GM23248 (cell line): ENCODE data around the gene GAL3ST3. TPM values are rescaled to one million over a fixed set of nuclear protein-coding genes. Genes with fewer than 3 reads are reported as not detected.

Source experiments
- DNase-seq: peaks from one replicate; pipeline ENCODE4 v3.0.0-alpha.2; 2015
- H2AFZ ChIP-seq: fragments of 200-600 bp; sonication (generic); 2 replicates; pipeline ENCODE4 v1.6.1; 2016; ENCODE audit warnings: antibody characterized with exemption
- H3F3A ChIP-seq: fragments of 200-600 bp; sonication (generic); 2 replicates; pipeline ENCODE4 v1.6.1; 2016; ENCODE audit warnings: mild to moderate bottlenecking, antibody characterized with exemption, mixed run types; ENCODE audit not compliant: insufficient read depth
- H3K27ac ChIP-seq: fragments of 200-600 bp; sonication (generic); 2 replicates; pipeline ENCODE4 v1.5.1; 2016; ENCODE audit warnings: mild to moderate bottlenecking
- H3K27me3 ChIP-seq: fragments of 200-600 bp; sonication (generic); replicated peaks from 2 replicates; pipeline ENCODE4 v1.6.1; 2016; ENCODE audit warnings: mild to moderate bottlenecking; ENCODE audit not compliant: insufficient read depth
- H3K36me3 ChIP-seq: fragments of 200-600 bp; sonication (generic); 2 replicates; pipeline ENCODE4 v1.6.1; 2016; ENCODE audit warnings: low read depth, mild to moderate bottlenecking
- H3K4me1 ChIP-seq: fragments of 200-600 bp; sonication (generic); 2 replicates; pipeline ENCODE4 v1.6.1; 2016; ENCODE audit warnings: mild to moderate bottlenecking; ENCODE audit not compliant: insufficient read depth
- H3K4me2 ChIP-seq: fragments of 200-600 bp; sonication (generic); one replicate; pipeline ENCODE4 v1.6.1; 2016; ENCODE audit warnings: mild to moderate bottlenecking; ENCODE audit not compliant: unreplicated experiment
- H3K4me3 ChIP-seq: fragments of 200-600 bp; sonication (generic); 2 replicates; pipeline ENCODE4 v1.5.1; 2016; ENCODE audit warnings: mild to moderate bottlenecking
- H3K79me2 ChIP-seq: fragments of 200-600 bp; sonication (generic); 2 replicates; pipeline ENCODE4 v1.6.1; 2016; ENCODE audit warnings: mild to moderate bottlenecking; ENCODE audit not compliant: insufficient read depth
- H3K9ac ChIP-seq: fragments of 200-600 bp; sonication (generic); 2 replicates; pipeline ENCODE4 v1.6.1; 2016; ENCODE audit warnings: mild to moderate bottlenecking
- H3K9me2 ChIP-seq: fragments of 200-600 bp; sonication (generic); 2 replicates; pipeline ENCODE4 v1.6.1; 2016; ENCODE audit warnings: mixed run types, mild to moderate bottlenecking, moderate library complexity; ENCODE audit not compliant: insufficient read depth
- H3K9me3 ChIP-seq: fragments of 200-600 bp; sonication (generic); one replicate; pipeline ENCODE4 v1.6.1; 2017; ENCODE audit warnings: low read depth
- H4K20me1 ChIP-seq: fragments of 200-600 bp; sonication (generic); 2 replicates; pipeline ENCODE4 v1.6.0; 2016; ENCODE audit not compliant: insufficient read depth
- EZH2 ChIP-seq: fragments of 200-600 bp; sonication (generic); IDR thresholded peaks from 2 replicates; pipeline ENCODE4 v1.6.1; 2018; ENCODE audit warnings: antibody characterized with exemption, mild to moderate bottlenecking; ENCODE audit not compliant: insufficient read depth, poor library complexity, severe bottlenecking
- EZH2phosphoT487 ChIP-seq: fragments of 200-600 bp; sonication (generic); IDR thresholded peaks from 2 replicates; pipeline ENCODE4 v1.6.1; 2018; ENCODE audit warnings: antibody characterized with exemption, moderate library complexity, mild to moderate bottlenecking, low read depth; ENCODE audit not compliant: insufficient read depth
- WGBS, 2 experiments: methylation state at CpG; one replicate each; pipeline ENCODE4 v1.1.6; 2015 to 2017; ENCODE audit warnings: low lambda C conversion rate in 2 of 2, low coverage in 1 of 2; ENCODE audit errors: missing lambda C conversion rate in 2 of 2; 5-methylcytosine and 5-hydroxymethylcytosine counted together
- in situ Hi-C: fragments of 300-500 bp; cut with MboI; formaldehyde crosslinking; loops from 2 replicates; pipeline ENCODE4 v1.15.0; 2020
- polyA plus RNA-seq: library from polyadenylated mRNA; unstranded; fragments of >200 nt; fragmentation: Nextera tagmentation; extraction: Ambion mirVana; gene quantifications from 2 replicates; pipeline ENCODE4 v1.2.1, GENCODE V29; 2016
- total RNA-seq: library from RNA; depleted of rRNA; stranded (reverse); fragments of >200 nt; shearing (Covaris generic); gene quantifications from 2 replicates; pipeline ENCODE4 v1.2.3, GENCODE V29; 2014

The GAL3ST3 gene
- total and polyA plus RNA-seq, 2 experiments from 2014 or later = not detected

DNA sequence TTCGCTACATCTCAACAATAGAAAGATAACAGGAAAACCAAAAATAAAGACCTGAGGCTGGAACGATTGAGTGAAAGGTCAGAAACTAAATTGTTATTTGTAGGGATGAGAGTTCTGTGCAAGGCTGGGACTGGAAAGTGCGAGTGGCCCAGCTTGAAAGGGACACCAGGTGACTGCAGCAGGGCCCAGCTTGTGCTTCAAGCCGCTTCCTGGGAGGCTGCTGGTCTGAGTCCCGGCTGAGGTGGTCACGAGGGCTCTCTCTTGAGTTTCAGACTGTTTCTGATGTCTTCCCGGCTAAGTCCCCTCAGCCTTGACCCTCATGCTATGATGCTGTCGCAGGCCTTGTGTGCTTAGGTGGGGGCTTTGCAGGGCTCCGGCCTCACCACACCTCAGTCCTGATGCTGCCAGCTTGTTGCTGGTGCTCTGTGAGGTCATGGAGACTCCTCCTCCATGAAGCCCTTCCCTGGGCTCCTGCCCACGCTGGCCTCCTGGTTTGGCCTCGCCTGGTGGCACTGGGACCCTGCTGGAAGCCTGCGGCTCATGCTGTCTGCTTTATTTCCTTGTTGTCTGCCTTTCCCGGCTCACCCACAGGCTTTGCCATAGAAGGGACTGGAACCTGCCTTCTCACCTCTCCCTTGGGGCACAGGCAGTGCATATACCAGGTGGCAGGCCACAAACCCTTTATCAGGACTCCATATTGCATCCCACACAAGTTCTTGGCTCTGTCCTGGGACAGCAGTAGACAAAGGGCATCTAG lies 42.6 kb downstream of the GAL3ST3 start:
- no peak overlapping the region for H3K9ac ChIP-seq
- H4K20me1 ChIP-seq = no peaks in the 10 kb centered on the region
- H3K9me3 ChIP-seq = no peaks in the 10 kb centered on the region
- DNase-seq = no peak
- H3K4me2 ChIP-seq = no peak overlapping the region
- H2AFZ ChIP-seq = no peak overlapping the region
- peaks cover 6% of the 10 kb centered on the region for H3F3A ChIP-seq
- peaks cover 28% of the 10 kb centered on the region for H3K79me2 ChIP-seq
- in situ Hi-C loops = no loop called here
- TF ChIP-seq EZH2phosphoT487 (no peak), EZH2 (no peak)
- no peak overlapping the region for H3K27ac ChIP-seq
- no peak overlapping the region for H3K4me3 ChIP-seq
- H3K4me1 ChIP-seq = peaks cover 1% of the 10 kb centered on the region
- H3K36me3 ChIP-seq = peaks cover 8% of the 10 kb centered on the region
- no peaks in the 10 kb centered on the region for H3K9me2 ChIP-seq
- 74 to 85% methylated on average over 12 to 13 of the region's 13 CpGs for WGBS, 2 experiments
- H3K27me3 ChIP-seq = no peaks in the 10 kb centered on the region

DNA sequence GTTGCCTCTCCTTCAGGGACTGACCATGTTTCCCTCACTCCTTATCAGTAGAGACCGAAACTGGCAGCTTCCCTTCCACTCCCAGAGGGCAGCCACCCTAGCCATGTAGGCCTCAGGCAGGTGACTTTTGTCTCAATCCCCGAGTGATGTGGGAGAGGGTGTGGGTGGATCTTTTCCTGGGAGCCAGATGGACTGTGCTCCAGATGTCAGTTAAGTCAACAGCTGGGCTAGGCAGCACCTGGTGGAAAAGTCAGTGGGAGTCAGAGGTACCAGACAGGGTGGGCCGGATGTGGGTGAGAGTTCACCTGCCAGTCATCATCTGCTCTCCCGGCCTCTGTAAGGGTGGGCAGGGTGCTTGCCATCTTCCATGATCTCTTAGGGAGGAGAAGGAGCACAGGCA lies 44.8 kb downstream of the GAL3ST3 start:
- H3K27ac ChIP-seq = no peak overlapping the region
- H2AFZ ChIP-seq = no peak overlapping the region
- DNase-seq = no peak
- 80 to 84% methylated on average over 4 of the region's 4 CpGs for WGBS, 2 experiments
- H3K9ac ChIP-seq = no peak overlapping the region
- H3K9me2 ChIP-seq = no peaks in the 10 kb centered on the region
- H4K20me1 ChIP-seq = no peaks in the 10 kb centered on the region
- peaks cover 6% of the 10 kb centered on the region for H3F3A ChIP-seq
- no peak for TF ChIP-seq EZH2phosphoT487
- no peak for TF ChIP-seq EZH2
- H3K36me3 ChIP-seq = peaks cover 12% of the 10 kb centered on the region
- no peak overlapping the region for H3K4me3 ChIP-seq
- H3K9me3 ChIP-seq = no peaks in the 10 kb centered on the region
- peaks cover 49% of the 10 kb centered on the region for H3K79me2 ChIP-seq
- H3K27me3 ChIP-seq = no peaks in the 10 kb centered on the region
- H3K4me2 ChIP-seq = no peak overlapping the region
- in situ Hi-C loops = no loop called here
- peaks cover 5% of the 10 kb centered on the region for H3K4me1 ChIP-seq

DNA sequence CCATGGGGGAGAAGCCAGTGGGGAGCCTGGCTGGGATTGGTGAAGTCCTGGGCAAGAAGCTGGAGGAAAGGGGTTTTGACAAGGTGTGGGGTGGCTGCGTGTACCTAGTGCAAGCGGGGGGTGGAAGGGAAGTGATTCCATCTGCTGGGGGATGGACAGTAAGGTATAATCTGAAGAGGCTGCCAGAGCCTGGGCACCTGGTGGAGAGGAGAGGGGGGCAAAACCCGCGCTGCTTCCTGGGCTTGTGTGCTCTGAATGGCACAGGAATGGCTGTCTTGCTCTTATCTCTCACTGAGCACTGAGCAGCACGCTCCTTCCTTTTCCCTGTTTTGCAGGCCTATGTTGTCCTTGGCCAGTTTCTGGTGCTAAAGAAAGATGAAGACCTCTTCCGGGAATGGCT lies 45.7 kb downstream of the GAL3ST3 start:
- H3K79me2 ChIP-seq = peaks cover 58% of the 10 kb centered on the region
- no peaks in the 10 kb centered on the region for H4K20me1 ChIP-seq
- H3K36me3 ChIP-seq = peaks cover 19% of the 10 kb centered on the region
- H3K4me1 ChIP-seq = peaks cover 5% of the 10 kb centered on the region
- H3K27ac ChIP-seq = peak overlapping the region; percentile 82
- no peaks in the 10 kb centered on the region for H3K27me3 ChIP-seq
- no peaks in the 10 kb centered on the region for H3K9me2 ChIP-seq
- in situ Hi-C loops = no loop called here
- no peak for TF ChIP-seq EZH2
- TF ChIP-seq EZH2phosphoT487 = no peak
- H3F3A ChIP-seq = peaks cover 6% of the 10 kb centered on the region
- H3K4me3 ChIP-seq = peak overlapping the region; percentile 86
- no peak for DNase-seq
- H3K9ac ChIP-seq = peak overlapping the region; percentile 88
- H2AFZ ChIP-seq = no peak overlapping the region
- 63 to 65% methylated on average over 6 of the region's 6 CpGs for WGBS, 2 experiments
- H3K4me2 ChIP-seq = peak overlapping the region; percentile 91
- H3K9me3 ChIP-seq = no peaks in the 10 kb centered on the region

DNA sequence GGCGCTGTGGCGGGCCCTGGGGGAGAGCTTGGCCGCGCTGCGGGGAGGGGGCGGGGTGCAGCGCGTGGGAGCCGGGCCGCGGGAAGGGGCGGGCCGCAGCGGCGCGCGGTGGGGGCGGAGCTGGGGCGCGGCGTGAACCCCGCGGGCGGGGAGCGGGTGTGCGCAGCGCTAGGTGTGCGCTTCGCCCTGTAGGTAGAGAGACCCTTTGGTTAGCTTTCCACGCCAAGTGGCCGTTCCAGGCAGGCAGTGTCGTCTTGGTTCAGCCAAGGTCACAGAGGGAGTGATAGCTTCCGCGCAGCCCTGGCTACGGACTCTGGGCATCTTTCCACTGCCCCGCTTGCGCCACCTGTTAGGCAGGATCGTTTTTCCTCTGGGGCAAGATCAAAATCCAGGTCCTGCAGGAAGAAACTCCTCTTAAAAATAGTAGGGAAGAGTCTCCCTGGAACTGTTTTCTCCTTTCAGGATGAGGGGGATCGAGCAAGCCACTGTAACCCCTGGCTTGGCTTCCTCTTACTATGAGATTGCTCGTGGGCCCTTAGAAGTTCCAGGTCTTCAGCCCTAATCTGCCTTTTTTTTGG lies 46.2 kb downstream of the GAL3ST3 start:
- Histone ChIP-seq H3K27ac (peak overlapping the region; percentile 82), H4K20me1 (no peaks in the 10 kb centered on the region), H3K79me2 (peaks cover 64% of the 10 kb centered on the region), H3K9ac (peak overlapping the region; percentile 88), H3K4me2 (peak overlapping the region; percentile 91), H3K4me3 (peak overlapping the region; percentile 86), H3K27me3 (no peaks in the 10 kb centered on the region), H3F3A (peaks cover 6% of the 10 kb centered on the region), H3K9me3 (no peaks in the 10 kb centered on the region), H3K9me2 (no peaks in the 10 kb centered on the region), H2AFZ (peak overlapping the region; percentile 83), H3K36me3 (peaks cover 21% of the 10 kb centered on the region), H3K4me1 (peaks cover 5% of the 10 kb centered on the region)
- DNase-seq = peak; percentile 70
- in situ Hi-C loops = no loop called here
- TF ChIP-seq EZH2phosphoT487 (no peak), EZH2 (no peak)
- WGBS, 2 experiments = 2% methylated on average over 12 to 40 of the region's 40 CpGs
